SW480 (cell line): ENCODE measurements around the gene PI4KA.
"Not testable (repeated sequence)": the region's sequence is repeated elsewhere in the genome, so short reads cannot be mapped to it uniquely, and the experiment has no call there.

Experiments
- DNase-seq: peaks from one replicate; pipeline ENCODE4 v3.0.0-alpha.2; 2016; ENCODE audit warnings: low spot score

Gene PI4KA

DNA sequence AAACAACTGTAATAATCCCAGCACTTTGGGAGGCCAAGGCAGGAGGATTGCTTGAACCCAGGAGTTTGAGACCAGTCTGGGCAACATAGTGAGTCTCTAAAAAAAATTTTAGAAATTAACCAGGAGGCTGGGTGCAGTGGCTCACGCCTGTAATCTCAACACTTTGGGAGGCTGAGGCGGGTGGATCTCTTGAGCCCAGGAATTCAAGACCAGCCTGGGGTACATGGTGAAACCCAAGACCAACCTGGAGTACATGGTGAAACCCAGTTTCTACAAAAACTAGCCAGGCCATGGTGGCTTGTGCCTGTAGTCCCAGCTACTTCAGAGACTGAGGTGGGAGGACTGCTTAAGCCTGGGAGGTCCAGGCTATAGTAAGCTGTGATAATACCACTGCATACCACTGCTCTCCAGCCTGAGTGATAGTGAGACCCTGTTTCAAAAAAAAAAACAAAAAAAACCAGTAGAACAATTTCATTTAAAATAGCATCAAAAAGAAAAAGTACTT lies 11.2 kb downstream of the PI4KA start:
- DNase-seq = no peak

GRCh38 chr22:20844055-20845037 lies 14.3 kb downstream of the PI4KA start:
- no peak for DNase-seq

DNA sequence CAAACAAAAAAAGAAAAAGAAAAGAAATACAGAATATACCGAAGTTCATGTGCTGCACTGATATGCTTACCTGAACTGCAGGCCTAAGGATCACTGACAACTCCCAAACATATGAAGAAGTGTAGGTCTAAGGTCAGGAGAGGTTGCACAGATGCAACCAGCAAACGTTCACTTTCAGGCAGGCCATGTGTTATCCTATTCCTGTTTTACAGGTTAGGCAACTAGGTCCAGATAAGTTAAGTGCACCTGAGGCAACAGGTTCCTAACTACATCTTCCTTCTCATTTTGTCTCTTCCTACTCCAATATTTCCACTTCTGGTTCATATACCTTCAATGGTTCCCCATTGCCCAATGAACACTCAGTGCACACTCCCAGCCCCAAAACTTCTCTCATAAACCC lies 15.1 kb downstream of the PI4KA start:
- DNase-seq = no peak

GRCh38 chr22:20840646-20841371 lies 17.8 kb downstream of the PI4KA start:
- no peak for DNase-seq

DNA sequence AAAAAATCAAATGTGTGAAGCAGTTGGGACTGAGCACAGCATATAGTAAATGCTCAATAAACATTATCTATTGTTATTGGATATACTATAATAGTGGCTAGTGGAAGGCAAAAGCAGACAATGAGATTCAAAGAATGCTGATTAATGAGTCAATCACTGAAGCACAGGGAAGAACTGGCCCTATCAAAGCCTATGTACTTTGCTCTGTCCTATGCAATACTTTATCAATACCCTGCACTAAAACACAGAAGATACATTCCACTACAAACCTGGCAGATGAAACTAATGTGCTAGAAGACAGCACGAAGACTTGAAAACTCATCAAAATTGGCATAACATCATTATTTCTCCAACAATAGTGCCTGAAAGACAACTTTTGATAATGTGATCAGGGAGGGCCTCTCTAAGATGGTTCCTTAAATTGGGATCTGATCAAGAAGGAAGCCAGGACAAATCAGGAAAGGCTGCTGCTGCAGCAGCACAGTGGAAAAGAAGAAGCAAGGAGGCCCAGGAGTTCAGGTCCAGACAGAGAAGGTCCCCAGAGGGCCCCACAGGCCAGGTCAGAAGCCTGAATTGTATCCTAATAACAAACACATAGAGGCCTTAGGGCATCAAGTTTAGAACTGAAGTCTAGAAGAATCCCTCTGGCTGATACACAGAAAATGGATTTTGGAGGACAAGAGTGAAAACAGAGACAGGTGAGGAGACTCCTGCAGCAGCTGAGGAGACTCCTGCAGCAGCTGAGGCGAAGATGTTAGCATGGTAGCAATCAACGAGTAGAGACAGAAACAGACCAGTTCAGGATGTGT lies 18.6 kb downstream of the PI4KA start:
- no peak for DNase-seq

DNA sequence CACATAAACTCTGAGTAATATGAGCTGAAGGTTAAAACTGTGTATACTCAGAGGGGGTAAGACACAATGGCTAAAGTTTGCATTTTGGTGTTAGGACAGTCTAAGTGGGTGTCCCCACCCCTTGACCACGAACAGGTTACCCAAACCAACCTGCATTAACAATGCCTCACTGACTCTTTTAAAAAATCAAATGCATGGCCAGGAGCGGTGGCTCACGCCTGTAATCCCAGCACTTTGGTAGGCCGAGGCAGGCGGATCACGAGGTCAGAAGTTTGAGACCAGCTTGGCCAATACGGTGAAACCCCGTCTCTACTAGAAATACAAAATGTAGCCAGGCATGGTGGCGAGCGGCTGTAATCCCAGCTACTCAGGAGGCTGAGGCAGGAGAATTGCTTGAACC lies 19.3 kb downstream of the PI4KA start:
- not testable (repeated sequence) for DNase-seq

GRCh38 chr22:20836987-20837823 lies 21.4 kb downstream of the PI4KA start:
- no peak for DNase-seq

- DNase-seq = no peak
Observed at GRCh38 chr22:20834725-20835124, 23.9 kb downstream of the PI4KA start.

- DNase-seq = no peak
Observed at GRCh38 chr22:20834206-20834605, 24.4 kb downstream of the PI4KA start.

DNA sequence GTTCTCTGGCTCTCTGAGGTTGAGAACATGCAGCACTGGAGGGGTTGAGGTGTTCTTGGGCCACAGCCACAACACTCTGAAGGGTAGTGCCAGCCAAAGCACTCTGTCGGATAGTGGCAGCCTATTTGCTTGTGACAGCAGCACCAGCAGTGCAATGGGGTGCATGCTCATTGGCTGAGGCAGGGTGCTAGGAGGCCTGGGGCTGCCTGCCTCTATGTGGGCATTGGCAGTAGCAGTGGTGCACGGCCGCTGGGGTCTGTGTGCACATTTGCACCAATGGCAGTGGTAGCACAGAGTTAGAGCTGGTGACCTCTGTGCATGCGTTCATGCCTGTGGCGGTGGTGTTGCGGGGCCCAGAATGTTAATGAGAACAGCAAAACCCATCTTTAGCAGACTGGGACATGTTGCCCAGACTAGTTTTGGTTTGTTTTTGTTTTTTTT lies 25.4 kb downstream of the PI4KA start:
- DNase-seq = no peak

DNA sequence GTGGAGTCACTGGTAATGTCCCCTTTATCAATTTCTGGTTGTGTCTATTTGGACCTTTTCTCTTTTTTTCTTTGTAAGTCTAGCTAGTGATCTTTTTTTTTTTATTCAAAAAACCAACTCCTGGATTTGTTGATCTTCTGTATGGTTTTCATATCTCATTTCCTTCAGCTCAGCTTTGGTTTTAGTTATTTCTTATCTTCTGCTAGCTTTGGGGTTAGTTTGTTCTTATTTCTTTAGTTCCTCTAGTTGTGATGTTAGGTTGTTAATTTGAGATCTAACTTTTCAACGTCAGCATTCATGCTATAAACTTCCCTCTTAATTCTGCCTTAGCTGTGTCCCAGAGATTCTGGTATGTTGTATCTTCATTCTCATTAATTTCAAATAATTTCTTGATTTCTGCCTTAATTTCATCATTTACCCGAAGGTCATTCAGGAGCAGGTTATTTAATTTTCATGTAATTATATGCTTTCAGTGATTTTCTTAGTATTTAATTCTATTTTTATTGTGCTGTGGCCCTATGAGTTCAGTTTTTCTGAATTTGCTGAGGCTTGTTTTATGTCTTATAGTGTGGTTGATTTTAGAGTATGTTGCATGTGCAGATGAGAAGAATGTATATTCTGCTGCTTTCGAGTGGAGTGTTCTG lies 29.0 kb downstream of the PI4KA start:
- no peak for DNase-seq

GRCh38 chr22:20826373-20827152 lies 32.0 kb downstream of the PI4KA start:
- DNase-seq = not testable (repeated sequence)

- DNase-seq = no peak
Observed at GRCh38 chr22:20825624-20826023, 33.0 kb downstream of the PI4KA start.

GRCh38 chr22:20825216-20825615 lies 33.4 kb downstream of the PI4KA start:
- not testable (repeated sequence) for DNase-seq

GRCh38 chr22:20823264-20823663 lies 35.3 kb downstream of the PI4KA start:
- no peak for DNase-seq

GRCh38 chr22:20822240-20822639 lies 36.4 kb downstream of the PI4KA start:
- DNase-seq = no peak

DNA sequence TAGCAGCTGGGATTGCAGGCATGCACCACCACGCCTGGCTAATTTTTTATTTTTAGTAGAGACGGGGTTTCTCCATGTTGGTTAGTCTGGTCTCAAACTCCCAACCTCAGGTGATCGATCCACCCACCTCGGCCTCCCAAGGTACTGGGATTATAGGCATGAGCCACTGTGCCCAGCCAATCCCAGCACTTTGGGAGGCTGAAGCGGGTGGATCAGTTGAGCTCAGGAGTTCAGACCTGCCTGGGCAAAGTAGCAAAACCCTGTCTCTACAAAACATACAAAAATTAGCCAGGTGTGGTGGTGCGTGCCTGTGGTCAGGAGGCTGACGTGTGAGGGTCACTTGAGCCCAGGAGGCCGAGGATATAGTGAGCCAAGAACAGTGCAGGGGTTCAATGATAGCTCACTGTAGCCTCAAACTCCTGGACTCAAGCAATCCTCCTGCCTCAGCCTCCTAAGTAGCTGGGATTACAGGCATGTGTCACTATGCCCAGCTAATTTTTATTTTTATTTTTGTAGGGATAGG lies 36.8 kb downstream of the PI4KA start:
- not testable (repeated sequence) for DNase-seq

DNA sequence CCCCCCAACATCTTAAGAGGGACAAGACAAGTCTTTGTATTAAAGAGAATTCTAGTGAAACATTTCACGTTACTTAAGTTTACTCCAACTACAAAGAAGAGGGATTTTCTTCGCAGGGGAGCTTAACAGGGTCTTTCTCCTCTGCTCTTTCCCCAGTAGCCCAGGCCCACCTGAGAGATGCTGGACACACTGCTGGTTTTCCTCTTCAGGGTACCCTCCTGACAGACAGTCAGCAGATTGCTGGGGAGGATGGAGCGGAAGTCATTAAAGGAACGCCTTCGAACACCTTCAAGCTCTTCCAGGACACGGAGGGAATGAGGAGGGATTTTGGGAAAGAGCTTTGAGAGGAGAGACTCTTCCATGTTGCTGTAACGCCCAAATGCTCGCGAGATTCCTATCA lies 39.1 kb downstream of the PI4KA start:
- DNase-seq = no peak

DNA sequence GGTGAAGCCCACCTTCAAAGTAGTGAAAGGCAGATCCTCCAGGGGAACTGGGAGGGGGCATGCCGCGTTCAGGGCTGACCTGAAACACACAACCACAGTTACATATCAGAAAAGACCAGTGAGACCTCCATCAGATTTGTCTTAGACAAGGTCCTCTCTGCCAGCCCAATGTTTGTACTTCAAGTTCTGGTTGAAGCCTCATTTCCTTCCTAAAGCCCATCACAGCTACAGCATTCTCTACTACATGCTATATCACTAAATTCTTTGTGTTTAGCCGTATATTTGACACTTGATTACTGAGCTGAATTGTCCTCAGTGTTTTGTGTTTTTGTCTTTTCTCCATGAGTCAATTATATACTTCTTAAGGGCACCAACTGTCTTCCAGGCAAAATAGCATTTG lies 40.1 kb downstream of the PI4KA start:
- DNase-seq = no peak

DNA sequence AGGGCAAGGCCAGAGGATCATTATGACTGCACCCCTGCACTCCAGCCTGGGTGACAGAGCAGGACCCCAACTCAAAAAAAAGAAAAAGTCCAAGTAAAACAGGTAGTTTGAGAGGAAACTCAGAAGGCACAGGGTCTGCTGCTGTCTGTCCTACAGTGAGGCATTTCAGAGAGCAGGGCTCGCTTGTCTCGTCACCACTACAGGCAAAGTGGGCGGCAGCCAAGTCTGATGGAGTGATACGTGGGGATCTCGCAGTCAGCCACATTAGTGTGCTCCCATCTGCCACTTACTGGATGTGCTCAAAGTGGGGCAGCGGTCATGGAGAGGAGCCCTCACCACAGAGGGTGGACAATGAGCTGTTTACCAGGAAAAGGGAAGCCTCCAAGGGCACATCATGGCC lies 42.1 kb downstream of the PI4KA start:
- no peak for DNase-seq
